Keratinocyte (primary cell): ENCODE data around the gene CAMK2D. TPM values are rescaled to one million over a fixed set of nuclear protein-coding genes. Genes with fewer than 3 reads are reported as not detected.

Experiments used
- DNase-seq: peaks from one replicate; pipeline ENCODE4 v3.0.0-alpha.2; 2011; ENCODE audit warnings: low read depth, missing footprints, low spot score
- FAIRE-seq: peaks from 2 replicates; lab custom pipeline; 2011; peaks lifted over from hg19 to GRCh38; lab: Jason Lieb, UNC
- H2AFZ ChIP-seq: 2 replicates; pipeline ENCODE4 v1.6.0; 2012; ENCODE audit warnings: low read length, control low read depth, inconsistent platforms; ENCODE audit not compliant: control insufficient read depth
- H3K27ac ChIP-seq: 2 replicates; pipeline ENCODE4 v1.5.1; 2011; ENCODE audit warnings: low read length; ENCODE audit not compliant: control insufficient read depth, insufficient read depth
- H3K27me3 ChIP-seq: 3 replicates; pipeline ENCODE4 v1.6.0; 2011; ENCODE audit warnings: low read length; ENCODE audit not compliant: control insufficient read depth, insufficient read depth; ENCODE audit errors: extremely low read depth
- H3K36me3 ChIP-seq, 2 experiments: 2 replicates in 1 of 2; 3 replicates in 1 of 2; pipeline ENCODE4 v1.5.1; 2011; ENCODE audit warnings: low read length in 2 of 2, mild to moderate bottlenecking in 1 of 2; ENCODE audit not compliant: control insufficient read depth in 2 of 2, insufficient read depth in 2 of 2; ENCODE audit errors: extremely low read depth in 1 of 2
- H3K4me1 ChIP-seq: 3 replicates; pipeline ENCODE4 v1.5.1; 2011; ENCODE audit warnings: low read length; ENCODE audit not compliant: control insufficient read depth, insufficient read depth; ENCODE audit errors: extremely low read depth
- H3K4me2 ChIP-seq: 3 replicates; pipeline ENCODE4 v1.6.0; 2011; ENCODE audit warnings: low read depth, low read length; ENCODE audit not compliant: control insufficient read depth, insufficient read depth; ENCODE audit errors: extremely low read depth
- H3K4me3 ChIP-seq, 3 experiments: fragments of 200-600 bp in 1 of 3; sonication (generic) in 1 of 3; 2 replicates in 2 of 3; 3 replicates in 1 of 3; pipeline ENCODE4 v1.5.1; 2011 to 2016; ENCODE audit warnings: low read length in 3 of 3, mild to moderate bottlenecking in 3 of 3, control low read depth in 2 of 3, inconsistent platforms in 1 of 3, low read depth in 1 of 3, mixed read lengths in 1 of 3, mixed run types in 1 of 3, moderate library complexity in 1 of 3; ENCODE audit not compliant: control insufficient read depth in 2 of 3, insufficient read depth in 2 of 3; ENCODE audit errors: extremely low read depth in 1 of 3
- H3K79me2 ChIP-seq: 2 replicates; pipeline ENCODE4 v1.6.0; 2012; ENCODE audit warnings: low read length; ENCODE audit not compliant: control insufficient read depth, insufficient read depth
- H3K9ac ChIP-seq: 3 replicates; pipeline ENCODE4 v1.6.0; 2011; ENCODE audit warnings: low read length; ENCODE audit not compliant: control insufficient read depth, insufficient read depth; ENCODE audit errors: extremely low read depth
- H3K9me1 ChIP-seq: 3 replicates; pipeline ENCODE4 v1.6.0; 2011; ENCODE audit warnings: low read length; ENCODE audit not compliant: control insufficient read depth, insufficient read depth; ENCODE audit errors: extremely low read depth
- H3K9me3 ChIP-seq: 2 replicates; pipeline ENCODE4 v1.5.1; 2012; ENCODE audit warnings: low read depth, low read length; ENCODE audit not compliant: control insufficient read depth
- H4K20me1 ChIP-seq: 3 replicates; pipeline ENCODE4 v1.6.0; 2011; ENCODE audit warnings: low read length; ENCODE audit not compliant: control insufficient read depth, insufficient read depth; ENCODE audit errors: extremely low read depth
- CTCF ChIP-seq, 3 experiments: IDR thresholded peaks in 1 of 3; conservative IDR thresholded peaks in 1 of 3; optimal IDR thresholded peaks in 1 of 3; 2 replicates in 2 of 3; 3 replicates in 1 of 3; pipeline versions ENCODE3 to v1.5.1; 2011; ENCODE audit warnings: low read length in 3 of 3, mild to moderate bottlenecking in 3 of 3, moderate library complexity in 2 of 3, control low read depth in 1 of 3, inconsistent platforms in 1 of 3; ENCODE audit not compliant: insufficient read depth in 2 of 3; ENCODE audit errors: extremely low read depth in 1 of 3
- EZH2 ChIP-seq: IDR thresholded peaks from one replicate; pipeline ENCODE4 v1.6.1; 2012; ENCODE audit warnings: inconsistent platforms, mild to moderate bottlenecking, low read length, moderate library complexity
- dilution Hi-C: fragments of 300-500 bp; cut with MboI; formaldehyde crosslinking; loops from one replicate; pipeline ENCODE4 v1.7.0; 2020; ENCODE audit warnings: low sequenced_read_pairs; ENCODE audit not compliant: extremely low pct_ligation_motif_present
- polyA plus RNA-seq, 5 experiments: library from polyadenylated mRNA; depleted of rRNA in 3 of 5; stranded (reverse) in 3 of 5; stranded (forward) in 1 of 5; unstranded in 1 of 5; fragments of >200 nt; gene quantifications; 1 replicate in 1 of 5; 2 replicates in 3 of 5; 3 replicates in 1 of 5; pipeline versions ENCODE4 v1.2.1 to v1.2.3, GENCODE V29; 2011 to 2012; ENCODE audit warnings: missing spikeins in 2 of 5, low read depth in 1 of 5, low replicate concordance in 1 of 5

The CAMK2D gene
- polyA plus RNA-seq, 1 donor (not counting 4 experiments of a cell fraction or from before 2014, with no cell fraction given) = 18.8 TPM

DNA sequence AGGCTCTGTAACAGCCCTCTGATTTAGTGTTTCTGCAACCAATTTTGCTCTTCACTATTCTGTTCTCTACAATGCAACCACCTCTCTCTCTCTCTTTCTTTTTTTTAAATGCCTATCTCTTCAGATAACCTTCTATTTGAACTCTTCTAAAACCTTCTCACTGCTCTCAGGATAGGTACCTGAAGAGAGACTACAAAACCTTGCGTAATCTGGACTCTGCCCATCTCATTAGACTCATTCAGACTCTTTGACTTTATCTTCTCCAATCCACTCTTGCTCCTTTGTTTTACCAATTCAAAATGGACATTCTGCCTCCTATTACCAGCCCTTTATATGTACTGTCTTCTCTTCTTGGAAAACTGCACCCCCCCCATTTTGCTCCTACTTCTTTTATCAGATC is 291.6 kb downstream of the CAMK2D start:
- DNase-seq (no peak), FAIRE-seq (peak; percentile 9)
- dilution Hi-C loops = no loop called here
- H4K20me1 ChIP-seq = no peaks in the 10 kb centered on the region
- H3K27me3 ChIP-seq = no peaks in the 10 kb centered on the region
- no peaks in the 10 kb centered on the region for H3K9me1 ChIP-seq
- no peak overlapping the region for H3K27ac ChIP-seq
- H3K4me2 ChIP-seq = no peak overlapping the region
- H3K79me2 ChIP-seq = no peaks in the 10 kb centered on the region
- no peaks in the 10 kb centered on the region for H3K36me3 ChIP-seq
- no peak overlapping the region for H3K4me3 ChIP-seq
- no peak overlapping the region for H3K9ac ChIP-seq
- no peak overlapping the region for H2AFZ ChIP-seq
- TF ChIP-seq EZH2 = no peak
- TF ChIP-seq CTCF (optimal IDR thresholded peaks at IDR 0.05 in 1 of 3, IDR thresholded peaks at IDR 0.05 in 1 of 3, conservative IDR thresholded peaks at IDR 0.05 in 1 of 3; ENCODE audit: extremely low read depth in 1 of 3, insufficient read depth in 2 of 3, low read length in 3 of 3) = no peak
- H3K4me1 ChIP-seq = peaks cover 38% of the 10 kb centered on the region
- H3K9me3 ChIP-seq = no peaks in the 10 kb centered on the region

- dilution Hi-C loops = no loop called here
Observed at GRCh38 chr4:113469023-113469390, 292.5 kb downstream of the CAMK2D start.

More at GRCh38 chr4:113469023-113469390, 292.5 kb downstream of the CAMK2D start:
- no peak for DNase-seq
- H3K9me1 ChIP-seq = no peaks in the 10 kb centered on the region
- peak overlapping the region; percentile 96 for H3K27ac ChIP-seq
- TF ChIP-seq CTCF (optimal IDR thresholded peaks at IDR 0.05 in 1 of 3, IDR thresholded peaks at IDR 0.05 in 1 of 3, conservative IDR thresholded peaks at IDR 0.05 in 1 of 3; ENCODE audit: extremely low read depth in 1 of 3, insufficient read depth in 2 of 3, low read length in 3 of 3) (no peak), EZH2 (no peak)
- no peak overlapping the region for H3K4me3 ChIP-seq
- H3K9ac ChIP-seq = peak overlapping the region; percentile 37
- H3K4me2 ChIP-seq = peak overlapping the region; percentile 56
- H3K9me3 ChIP-seq = no peaks in the 10 kb centered on the region
- H3K79me2 ChIP-seq = no peaks in the 10 kb centered on the region
- H3K27me3 ChIP-seq = no peaks in the 10 kb centered on the region
- H3K36me3 ChIP-seq = no peaks in the 10 kb centered on the region
- H4K20me1 ChIP-seq = no peaks in the 10 kb centered on the region
- no peak for FAIRE-seq
- H2AFZ ChIP-seq = no peak overlapping the region
- peaks cover 29% of the 10 kb centered on the region for H3K4me1 ChIP-seq
